Upper lobe of left lung (tissue), 4 donors: Measurements from ENCODE around the gene SLC8A3.

Source experiments
- POLR2A ChIP-seq, 4 donors: fragments of 450-650 bp; IDR thresholded peaks; one replicate each; pipeline ENCODE4 v1.5.1; 2016 to 2017; ENCODE audit warnings: antibody characterized with exemption in 4 of 4, mild to moderate bottlenecking in 2 of 4
- POLR2AphosphoS5 ChIP-seq, 2 donors: sonication (generic); formaldehyde crosslinking; IDR thresholded peaks; one replicate each; pipeline ENCODE4 v1.5.1; 2017; ENCODE audit warnings: antibody characterized with exemption in 2 of 2
- TF ChIP-seq, protein P1 (sequence below), 6 experiments: fragments of 450-650 bp in 4 of 6; fragments of 200-600 bp in 2 of 6; sonication (generic) in 2 of 6; IDR thresholded peaks; one replicate each; pipeline ENCODE4 v1.5.1; 2016 to 2019; ENCODE audit warnings: antibody characterized with exemption in 6 of 6

DNA sequence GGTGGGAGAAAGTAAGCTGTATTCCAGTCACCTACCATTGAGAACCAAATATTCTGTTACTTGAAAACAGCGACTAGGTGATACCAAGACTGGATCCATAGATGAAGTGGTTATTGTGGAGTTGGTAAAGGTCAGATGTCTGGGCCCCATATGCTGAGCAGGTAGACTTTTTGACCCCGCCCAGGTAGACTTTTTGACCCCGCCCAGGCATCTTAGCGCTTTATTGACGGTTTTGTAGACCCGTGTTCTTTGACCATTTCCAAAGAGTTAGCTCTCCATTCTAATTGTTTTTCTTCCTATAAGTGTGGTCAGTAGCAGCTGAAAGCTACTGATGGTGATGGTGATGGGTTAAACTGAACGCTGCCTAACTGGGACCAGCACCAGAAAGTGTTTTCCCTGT lies 61.6 kb downstream of the SLC8A3 start:
- TF ChIP-seq, protein P1, sequence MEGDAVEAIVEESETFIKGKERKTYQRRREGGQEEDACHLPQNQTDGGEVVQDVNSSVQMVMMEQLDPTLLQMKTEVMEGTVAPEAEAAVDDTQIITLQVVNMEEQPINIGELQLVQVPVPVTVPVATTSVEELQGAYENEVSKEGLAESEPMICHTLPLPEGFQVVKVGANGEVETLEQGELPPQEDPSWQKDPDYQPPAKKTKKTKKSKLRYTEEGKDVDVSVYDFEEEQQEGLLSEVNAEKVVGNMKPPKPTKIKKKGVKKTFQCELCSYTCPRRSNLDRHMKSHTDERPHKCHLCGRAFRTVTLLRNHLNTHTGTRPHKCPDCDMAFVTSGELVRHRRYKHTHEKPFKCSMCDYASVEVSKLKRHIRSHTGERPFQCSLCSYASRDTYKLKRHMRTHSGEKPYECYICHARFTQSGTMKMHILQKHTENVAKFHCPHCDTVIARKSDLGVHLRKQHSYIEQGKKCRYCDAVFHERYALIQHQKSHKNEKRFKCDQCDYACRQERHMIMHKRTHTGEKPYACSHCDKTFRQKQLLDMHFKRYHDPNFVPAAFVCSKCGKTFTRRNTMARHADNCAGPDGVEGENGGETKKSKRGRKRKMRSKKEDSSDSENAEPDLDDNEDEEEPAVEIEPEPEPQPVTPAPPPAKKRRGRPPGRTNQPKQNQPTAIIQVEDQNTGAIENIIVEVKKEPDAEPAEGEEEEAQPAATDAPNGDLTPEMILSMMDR (IDR thresholded peaks at IDR 0.05), result no peak
- TF ChIP-seq POLR2A (IDR thresholded peaks at IDR 0.05) (no peak), POLR2AphosphoS5 (IDR thresholded peaks at IDR 0.05) (no peak)
